HG03064 (cell line): Measurements from ENCODE around the gene AUH.
"Not testable (repeated sequence)": the region's sequence is repeated elsewhere in the genome, so short reads cannot be mapped to it uniquely, and the experiment has no call there.

Experiments
- ATAC-seq: cut with Tn5 transposase; IDR thresholded peaks from one replicate; pipeline ENCODE4 v1.9.1; 2021; ENCODE audit warnings: low read depth; ENCODE audit not compliant: unreplicated experiment

Gene AUH

DNA sequence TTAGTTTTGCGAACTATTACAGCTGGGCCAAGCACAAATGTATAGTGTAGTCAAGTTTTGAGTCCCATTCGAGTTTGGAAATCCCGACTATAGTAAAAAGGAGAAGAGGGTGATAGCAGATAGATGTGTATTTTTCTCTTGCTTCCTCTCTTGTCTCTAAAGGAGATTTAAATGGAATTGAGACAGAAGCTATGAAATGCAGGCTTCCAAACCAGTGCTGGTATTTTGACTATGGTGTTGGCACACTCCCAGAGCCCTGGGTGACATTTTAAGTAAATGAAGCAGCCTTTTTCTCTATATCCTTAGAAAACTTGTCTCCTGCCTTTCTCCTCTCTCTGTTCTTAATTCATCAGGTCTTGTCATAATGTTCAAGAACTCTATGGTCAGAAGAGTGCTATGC is 17.7 kb upstream of the AUH start:
- ATAC-seq: no peak

DNA sequence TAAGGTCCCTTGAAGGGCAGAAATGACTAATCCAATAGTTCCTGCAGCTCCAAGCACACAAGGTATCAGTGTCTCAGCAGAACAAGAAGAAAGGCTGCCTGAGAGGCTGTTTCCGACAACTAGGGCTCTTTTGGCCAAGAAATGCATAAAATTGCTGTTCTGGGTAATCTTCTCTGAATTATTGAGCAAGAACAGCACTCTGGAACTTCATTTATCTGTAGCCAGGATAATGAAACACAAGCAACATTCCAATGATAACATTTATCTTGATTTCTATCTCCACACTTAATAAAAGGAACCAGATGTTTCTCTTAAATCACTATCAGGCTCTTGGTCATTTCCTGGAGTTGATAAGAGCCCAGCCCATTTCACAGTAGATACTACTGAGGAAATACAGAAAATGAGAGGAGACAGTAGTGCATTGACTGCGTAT is 17.0 kb upstream of the AUH start:
- ATAC-seq: no peak

DNA sequence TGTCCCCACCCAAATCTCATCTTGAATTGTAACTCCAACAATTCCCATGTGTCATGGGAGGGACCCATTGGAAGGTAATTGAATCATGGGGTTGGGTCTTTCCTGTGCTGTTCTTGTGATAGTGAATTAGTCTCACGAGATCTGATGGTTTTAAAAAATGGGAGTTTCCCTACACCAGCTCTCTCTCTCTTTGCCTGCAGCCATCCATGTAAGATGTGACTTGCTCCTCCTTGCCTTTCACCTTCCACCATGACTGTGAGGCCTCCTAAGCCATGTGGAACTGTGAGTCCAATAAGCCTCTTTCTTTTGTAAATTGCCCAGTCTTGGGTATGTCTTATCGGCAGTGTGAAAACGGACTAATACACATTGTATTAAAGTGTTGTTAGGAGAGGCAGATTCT is 16.3 kb upstream of the AUH start:
- not testable (repeated sequence) for ATAC-seq

DNA sequence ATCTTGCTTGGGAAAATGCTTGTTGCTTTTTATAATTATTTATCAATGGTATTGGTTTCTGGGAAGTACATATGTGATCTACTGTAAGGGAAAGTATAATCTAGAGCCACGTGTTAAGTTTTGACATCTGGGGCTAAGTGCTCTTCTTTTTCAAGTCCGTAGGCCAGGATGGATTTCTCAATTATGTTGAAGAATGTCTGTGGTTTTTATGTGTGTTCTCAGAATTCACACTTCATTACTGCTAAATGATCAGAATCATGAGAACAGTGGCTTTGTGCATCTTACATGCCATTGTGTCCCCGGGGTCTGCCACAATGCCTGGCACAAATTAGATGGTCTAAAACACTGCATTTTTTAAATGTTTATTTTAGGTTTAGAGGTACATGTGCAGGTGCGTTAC is 14.5 kb upstream of the AUH start:
- no peak for ATAC-seq

DNA sequence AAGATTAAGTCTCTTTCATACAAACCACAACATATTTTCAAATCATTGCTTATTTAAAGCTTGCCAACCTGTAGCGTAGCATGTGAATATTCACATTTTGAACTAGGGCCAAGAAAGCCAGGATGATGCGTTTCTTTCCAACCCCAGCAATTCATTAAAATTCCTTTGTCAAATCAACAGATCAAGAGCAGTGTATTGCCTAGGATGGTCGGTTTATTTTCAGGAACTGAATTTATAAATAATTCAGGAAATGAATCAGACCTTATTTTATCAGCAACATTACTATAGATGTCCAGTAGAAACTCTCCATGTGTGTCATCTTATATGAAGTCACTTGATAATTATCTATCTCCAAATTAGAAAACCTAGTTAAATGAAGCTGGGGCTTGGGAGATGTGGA is 13.2 kb upstream of the AUH start:
- no peak for ATAC-seq

DNA sequence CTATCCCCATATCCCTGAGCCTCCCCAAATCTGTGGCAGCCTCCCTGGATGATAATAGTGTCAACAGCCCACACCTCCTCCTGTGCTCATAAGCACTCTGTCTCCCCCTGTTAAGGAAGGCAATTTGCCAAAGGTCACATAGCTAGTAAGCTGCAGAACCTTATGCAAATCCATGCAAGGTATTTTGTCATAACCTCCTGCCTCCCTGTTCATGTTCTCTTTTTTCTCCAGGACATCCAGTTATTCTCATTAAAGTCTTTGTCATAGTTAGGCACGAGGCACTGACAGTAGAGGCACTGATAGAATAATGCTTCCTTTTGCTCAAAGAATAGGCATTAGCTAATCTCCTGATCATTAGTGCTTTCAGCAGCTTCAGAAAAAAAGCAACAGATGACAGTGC is 10.2 kb upstream of the AUH start:
- no peak for ATAC-seq

DNA sequence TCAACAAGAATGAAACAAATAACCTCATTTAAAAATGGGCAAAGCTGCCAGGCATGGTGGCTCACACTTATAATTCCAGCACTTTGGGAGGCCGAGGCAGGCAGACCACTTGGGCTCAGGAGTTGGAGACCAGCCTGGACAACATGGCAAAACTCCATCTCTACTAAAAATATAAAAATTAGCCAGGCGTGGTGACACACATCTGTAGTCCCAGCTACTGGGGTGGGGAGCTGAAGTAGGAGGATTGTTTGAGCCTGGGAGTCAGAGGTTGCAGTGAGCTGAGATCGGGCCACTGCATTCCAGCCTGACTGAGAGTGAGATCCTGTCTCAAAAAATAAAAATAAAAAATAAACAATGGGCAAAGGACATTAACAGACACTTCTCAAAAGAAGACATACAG is 8.3 kb upstream of the AUH start:
- not testable (repeated sequence) for ATAC-seq

DNA sequence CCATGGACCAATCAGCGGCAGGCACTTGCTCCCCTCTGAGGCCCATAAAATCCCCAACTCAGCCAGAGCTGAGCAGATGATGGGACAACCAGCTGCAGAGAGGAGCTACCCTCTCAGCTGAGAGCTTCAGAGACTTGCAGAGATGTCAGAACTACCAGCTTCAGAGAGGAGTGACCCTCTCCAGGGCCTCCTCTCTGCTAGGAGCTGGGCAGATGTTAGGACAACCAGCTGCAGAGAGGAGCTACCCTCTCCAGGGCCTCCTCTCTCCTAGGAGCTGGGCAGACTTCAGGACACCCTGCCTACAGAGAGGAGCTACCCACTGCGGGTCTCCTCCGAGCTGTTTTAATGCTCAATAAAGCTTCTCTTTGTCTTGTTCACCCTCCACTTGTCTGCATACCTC is 3.0 kb upstream of the AUH start:
- no peak for ATAC-seq

DNA sequence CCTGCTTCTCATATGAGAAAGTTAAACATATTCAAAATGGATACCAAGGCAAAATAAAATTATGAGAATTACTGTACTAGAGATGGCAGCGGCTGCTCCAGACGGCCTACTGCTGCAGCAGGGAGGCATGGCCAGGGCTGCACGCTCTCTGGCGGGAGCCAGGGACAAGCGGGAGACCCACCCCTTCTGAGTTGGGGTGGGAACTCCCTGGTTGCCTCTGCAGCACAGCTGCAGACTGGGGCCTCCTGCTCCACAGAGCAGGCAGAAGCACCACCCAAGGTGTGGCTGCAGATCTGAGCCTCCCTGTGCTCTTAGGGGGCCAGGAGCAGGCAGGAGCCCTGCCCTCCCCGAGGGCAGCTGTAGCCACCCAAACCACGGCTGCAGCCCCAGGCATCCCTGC is 2.3 kb upstream of the AUH start:
- ATAC-seq: no peak

DNA sequence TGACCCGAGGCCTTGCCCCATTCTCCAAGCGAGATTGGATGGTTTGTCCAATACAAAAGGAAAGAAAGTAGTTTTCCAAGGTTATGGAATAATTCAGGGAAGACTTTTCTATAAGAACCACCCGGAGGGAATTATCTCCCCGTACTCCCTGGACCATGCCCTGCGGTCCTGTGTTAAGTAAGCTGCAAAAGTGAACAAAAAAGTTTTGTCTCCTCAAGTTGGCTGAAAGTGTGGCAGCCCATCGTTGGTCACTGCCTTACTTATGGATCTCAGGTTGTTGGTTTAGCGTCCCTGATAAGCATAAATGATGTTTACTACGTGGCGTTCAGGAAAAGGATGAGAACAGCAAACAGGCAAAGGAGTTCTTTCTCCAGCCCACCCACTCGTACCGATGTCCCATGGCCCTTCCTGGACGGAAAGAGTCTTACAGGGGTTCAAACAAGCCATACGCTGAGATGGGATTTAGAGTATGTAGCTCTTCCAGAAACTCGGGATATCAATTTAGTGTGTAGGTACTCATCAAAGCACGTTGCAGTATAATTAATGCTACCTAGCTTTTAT is 413 bp upstream of the AUH start:
- ATAC-seq: no peak

DNA sequence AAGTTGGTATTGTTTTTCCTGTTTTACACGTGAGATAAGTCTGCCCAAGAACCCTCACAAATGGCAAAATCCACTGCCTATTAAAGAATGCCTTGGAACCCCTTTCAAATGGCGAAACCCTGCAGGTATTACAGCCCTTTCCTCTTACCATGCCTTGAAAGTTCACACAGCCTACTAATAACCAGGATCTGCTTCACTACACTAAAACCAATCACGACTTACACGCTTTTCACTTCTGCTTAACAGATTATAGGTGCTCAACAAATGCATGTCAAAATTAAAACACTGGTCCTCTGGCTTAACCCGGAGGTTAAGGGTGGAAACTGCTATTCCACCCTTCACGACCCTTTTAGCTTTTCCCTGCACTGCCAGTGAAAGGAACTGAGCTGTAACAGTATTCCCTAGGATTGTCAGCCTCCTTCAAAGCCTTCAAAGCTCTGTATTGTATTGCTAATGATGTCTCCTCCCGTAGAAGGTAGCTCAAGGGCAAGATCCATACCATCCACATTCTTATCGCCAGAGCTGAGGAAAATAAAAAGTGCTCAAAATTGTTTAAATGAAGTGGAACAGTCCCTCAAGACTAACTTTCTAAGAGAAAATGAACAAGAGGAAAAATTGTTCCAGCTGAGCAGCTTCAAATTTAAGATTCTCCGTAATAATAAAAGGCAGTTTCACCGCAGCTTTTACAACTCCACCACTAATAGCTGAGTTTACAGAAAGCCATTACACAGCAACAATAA is 997 bp downstream of the AUH start:
- no peak for ATAC-seq

DNA sequence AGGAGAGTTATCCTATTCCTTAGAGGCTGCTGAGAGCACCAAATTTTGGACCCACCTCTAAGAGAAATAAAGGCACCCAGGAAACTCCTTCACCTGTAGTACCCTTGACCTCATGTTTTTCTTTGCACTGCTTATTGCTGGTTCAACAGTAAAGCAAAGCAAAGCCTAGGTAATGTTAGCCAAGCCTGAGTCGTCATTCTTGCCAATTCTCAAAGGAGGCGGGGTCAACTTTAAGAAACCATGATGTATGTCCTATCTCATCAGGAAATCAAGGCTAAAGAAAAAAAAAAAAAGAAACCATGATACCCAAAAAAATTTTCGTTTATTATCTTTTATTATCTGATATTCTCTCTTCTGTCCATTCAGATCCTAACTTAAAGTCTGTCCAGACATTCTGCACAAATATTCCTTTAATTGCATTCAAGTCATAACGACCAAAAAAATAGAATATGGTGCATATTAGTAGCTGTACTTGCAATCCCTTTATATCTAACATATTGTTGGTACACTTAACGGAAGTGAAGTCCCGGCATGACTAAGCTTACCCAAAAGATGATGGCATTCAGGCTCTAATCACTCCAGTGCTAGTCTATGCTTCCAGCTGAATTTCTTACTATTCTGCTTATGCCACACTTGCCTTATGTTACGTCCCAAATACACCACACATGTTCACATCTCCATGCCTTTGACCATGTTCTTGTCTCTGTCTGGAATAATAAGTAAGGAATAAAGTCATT is 1.8 kb downstream of the AUH start:
- no peak for ATAC-seq

DNA sequence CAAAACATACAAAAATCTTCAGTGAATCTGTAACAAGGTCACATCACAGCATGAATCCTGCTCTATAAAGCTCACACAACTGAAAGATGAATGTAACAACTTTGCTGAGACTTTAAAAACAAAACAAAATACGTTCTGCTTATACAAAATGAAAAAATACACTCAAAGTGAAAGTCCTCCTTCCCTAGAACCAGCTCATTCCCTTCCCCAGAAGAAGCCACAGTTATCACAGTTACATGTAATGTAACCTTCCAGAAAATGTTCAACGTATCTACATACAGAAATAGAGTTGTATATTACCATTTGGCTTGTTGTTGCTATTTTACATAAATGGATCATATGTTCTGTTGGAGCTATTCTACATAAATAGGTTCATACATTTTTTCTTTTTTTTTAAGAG is 2.6 kb downstream of the AUH start:
- no peak for ATAC-seq

DNA sequence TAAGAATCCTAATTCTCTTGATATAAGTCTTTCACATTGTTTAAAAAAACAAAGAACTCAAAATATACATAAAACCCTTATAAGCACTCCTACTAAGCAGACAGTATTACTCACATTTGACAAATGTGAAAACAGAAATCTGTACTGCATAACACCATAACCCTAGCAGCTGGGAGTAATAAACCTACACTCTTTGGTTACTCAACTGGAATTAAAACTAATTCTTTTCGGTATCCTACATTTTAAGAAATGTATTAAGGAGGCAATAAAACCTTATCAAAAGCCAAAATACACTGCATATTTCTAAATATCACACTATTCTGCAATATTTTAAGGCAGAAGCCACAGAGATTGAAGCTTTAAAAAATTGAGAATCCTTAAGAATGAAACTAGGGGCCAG is 6.8 kb downstream of the AUH start:
- ATAC-seq: no peak

DNA sequence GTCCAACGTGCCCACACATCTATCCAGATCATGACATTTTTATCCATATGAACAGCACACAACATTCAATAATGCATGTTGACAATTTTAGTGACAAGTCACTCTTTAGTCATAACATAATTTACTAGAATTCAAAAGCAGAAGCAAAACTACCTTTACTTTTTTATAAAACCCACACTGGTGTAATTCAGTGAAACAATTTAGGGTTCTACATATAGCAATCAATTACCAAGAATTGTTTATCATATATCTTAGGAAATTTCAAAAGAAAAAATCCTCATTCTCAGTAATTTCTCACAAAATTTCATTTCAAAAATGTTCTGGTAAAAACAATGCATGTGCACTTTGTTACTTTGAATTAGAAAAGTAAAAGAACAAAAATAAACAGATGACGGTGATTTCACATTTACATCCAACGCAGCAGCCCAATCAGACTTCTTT is 12.6 kb downstream of the AUH start:
- no peak for ATAC-seq

DNA sequence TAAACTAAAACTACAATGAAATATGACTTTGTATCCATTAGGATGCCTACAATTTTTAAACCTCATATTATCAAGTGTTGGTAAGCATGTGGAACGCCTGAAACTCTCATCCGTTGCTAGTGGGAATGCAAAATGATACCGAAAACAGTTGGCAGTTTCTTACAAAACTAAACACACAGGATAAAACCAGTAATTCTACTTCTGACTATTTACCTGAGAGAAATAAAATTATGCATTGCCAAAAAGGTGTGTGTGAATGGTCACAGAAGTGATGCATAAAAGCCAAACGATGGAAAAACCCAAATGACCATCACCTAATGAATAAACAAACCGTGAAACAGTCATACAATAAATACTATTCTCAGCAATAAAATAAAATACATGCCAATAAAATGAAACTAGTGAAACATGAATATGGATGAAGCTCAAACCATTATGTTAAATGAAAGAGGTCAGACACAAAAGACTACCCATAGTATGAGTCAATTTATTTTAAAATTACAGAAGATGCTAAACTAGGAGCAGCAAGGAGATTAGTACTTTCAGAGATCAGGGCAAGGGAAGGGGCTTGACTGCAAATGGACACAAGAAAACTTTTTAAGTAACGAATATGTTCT is 13.4 kb downstream of the AUH start:
- ATAC-seq: no peak

DNA sequence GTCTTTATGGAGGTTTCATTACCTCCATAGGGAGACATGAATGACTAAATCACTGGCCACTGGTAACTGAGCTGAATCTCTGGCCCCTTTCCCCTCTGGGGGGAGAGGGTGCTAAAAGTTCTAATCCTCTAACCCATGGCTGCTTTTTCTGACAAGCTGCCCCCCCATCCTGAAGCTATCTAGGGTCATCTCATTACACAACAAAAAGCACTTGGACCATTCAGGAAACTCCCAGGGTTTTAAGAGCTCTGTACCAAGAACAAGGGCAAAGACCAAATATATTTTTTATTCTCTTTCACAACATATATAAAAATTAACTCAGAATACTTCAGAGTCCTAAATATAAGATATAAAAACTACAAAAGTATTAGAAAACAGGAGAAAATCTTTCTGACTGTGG is 14.3 kb downstream of the AUH start:
- no peak for ATAC-seq

DNA sequence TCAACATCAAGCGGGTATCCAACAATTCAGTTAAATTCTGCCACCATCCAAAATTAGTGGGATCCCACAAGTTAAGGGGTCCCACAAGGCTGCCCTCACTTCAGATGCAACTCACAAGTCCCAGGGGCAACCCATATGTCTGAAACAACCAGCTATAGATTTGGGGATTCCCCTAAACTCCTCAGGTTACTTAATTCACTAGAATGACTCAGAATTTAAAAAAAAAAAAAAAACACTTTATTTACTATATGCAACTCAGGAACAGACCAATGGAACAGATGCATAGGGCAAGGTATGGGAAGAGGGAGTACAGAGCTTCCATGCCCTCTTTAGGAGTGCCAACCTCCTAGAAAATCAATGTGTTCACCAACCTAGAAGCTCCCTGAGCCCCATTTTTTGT is 15.1 kb downstream of the AUH start:
- no peak for ATAC-seq

DNA sequence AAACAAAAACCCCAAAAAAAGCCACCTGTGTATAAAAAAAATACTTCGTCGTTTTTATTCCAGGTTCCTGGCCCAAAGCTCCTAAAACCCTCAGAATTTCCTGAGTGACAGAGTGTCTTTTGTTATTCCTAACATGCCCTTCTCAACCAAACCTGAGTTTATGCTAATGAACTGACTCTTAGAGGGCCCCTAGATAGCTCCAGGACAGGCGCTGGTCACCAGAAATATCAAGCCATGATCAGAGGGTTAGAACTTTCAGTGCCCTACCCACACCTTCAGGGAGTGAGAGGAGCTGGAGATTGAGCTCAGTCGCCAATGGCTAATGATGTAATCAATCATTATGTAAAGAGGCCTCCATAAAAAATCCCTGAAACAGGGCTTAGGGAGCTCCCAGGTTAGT is 15.7 kb downstream of the AUH start:
- no peak for ATAC-seq

DNA sequence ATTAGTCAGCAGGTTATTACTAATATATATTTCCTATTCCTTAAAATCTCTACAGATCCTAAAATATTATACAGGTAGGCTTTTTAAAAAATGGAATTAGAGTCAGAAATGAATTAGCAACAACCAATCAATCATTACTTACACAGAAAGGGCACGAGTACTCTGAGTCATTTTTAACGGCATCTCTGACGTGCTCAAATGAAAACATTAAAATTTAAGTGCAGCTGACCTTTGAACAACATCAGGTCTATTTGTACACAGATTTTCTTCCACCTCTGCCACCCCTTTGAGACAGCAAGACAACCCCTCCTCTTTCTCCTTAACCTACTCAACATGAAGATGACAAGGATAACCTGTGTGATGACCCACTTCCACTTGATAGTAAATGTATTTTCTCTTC is 19.1 kb downstream of the AUH start:
- ATAC-seq: no peak

DNA sequence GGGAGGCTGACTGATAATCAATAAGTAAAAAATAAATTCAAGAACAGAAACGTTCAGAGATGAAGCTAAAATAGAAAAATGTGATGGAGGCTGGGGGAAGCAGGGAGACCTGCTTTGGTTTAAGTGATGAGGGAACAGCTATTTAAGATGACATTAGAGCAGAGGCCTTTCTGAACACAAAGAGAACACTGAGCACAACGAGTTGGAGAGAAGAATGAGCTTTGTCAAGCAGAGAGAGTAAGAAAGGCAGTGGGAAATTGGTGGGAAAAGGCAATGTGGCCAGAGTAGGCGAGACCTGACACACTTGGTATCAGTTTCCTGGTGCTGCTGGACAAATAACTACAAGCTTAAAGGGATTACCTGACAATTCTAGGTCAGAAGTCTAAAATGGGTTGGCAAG is 20.0 kb downstream of the AUH start:
- ATAC-seq: no peak
